HepG2 (cell line): ENCODE results near the gene ALG9. TPM values are rescaled to one million over a fixed set of nuclear protein-coding genes. Genes with fewer than 3 reads are reported as not detected.

ENCODE experiments used
- ELF3 ChIP-seq: IDR thresholded peaks from 2 replicates; pipeline ENCODE4 v1.6.1; 2016; ENCODE audit warnings: missing genetic modification reagents, missing compliant biosample characterization
- GABPA ChIP-seq, 2 experiments: IDR thresholded peaks; 2 replicates each; pipeline ENCODE4 v1.6.1; 2011 to 2016; ENCODE audit warnings: low read depth in 2 of 2, low read length in 1 of 2, missing biosample characterization in 1 of 2, missing genetic modification characterization in 1 of 2
- GFI1 ChIP-seq: sonication (generic); formaldehyde crosslinking; IDR thresholded peaks from 2 replicates; pipeline ENCODE4 v1.5.0; 2020; ENCODE audit warnings: missing genetic modification reagents, mild to moderate bottlenecking, borderline replicate concordance
- GZF1 ChIP-seq: sonication (generic); formaldehyde crosslinking; IDR thresholded peaks from 2 replicates; pipeline ENCODE4 v1.5.1; 2020; ENCODE audit warnings: mild to moderate bottlenecking, missing genetic modification reagents
- HOXA5 ChIP-seq: sonication (generic); formaldehyde crosslinking; IDR thresholded peaks from 2 replicates; pipeline ENCODE4 v1.4.0; 2020; ENCODE audit warnings: missing genetic modification reagents
- MAZ ChIP-seq, 2 experiments: sonication (generic) in 1 of 2; formaldehyde crosslinking in 1 of 2; IDR thresholded peaks; 2 replicates each; pipeline versions ENCODE4 v1.5.0 to v1.6.1; 2012 to 2020; ENCODE audit warnings: low read depth in 2 of 2, mild to moderate bottlenecking in 2 of 2, borderline replicate concordance in 1 of 2, improper control_type of control experiment in 1 of 2, low read length in 1 of 2, missing genetic modification reagents in 1 of 2, moderate library complexity in 1 of 2
- MTA3 ChIP-seq: sonication (generic); formaldehyde crosslinking; IDR thresholded peaks from 2 replicates; pipeline ENCODE4 v1.4.0; 2020; ENCODE audit warnings: missing genetic modification reagents
- NR2F6 ChIP-seq, 2 experiments: IDR thresholded peaks; 2 replicates each; pipeline ENCODE4 v1.6.1; 2016; ENCODE audit warnings: antibody characterized with exemption in 1 of 2, mild to moderate bottlenecking in 1 of 2
- POLR2A ChIP-seq, 2 experiments: IDR thresholded peaks; 2 replicates each; pipeline ENCODE4 v1.6.1; 2011; ENCODE audit warnings: low read depth in 2 of 2, low read length in 2 of 2, mild to moderate bottlenecking in 1 of 2, moderate library complexity in 1 of 2; ENCODE audit not compliant: insufficient read depth in 1 of 2
- SMAD3 ChIP-seq: sonication (generic); formaldehyde crosslinking; IDR thresholded peaks from 2 replicates; pipeline ENCODE4 v1.4.0; 2020; ENCODE audit warnings: missing genetic modification reagents
- SP4 ChIP-seq: sonication (generic); formaldehyde crosslinking; IDR thresholded peaks from 2 replicates; pipeline ENCODE4 v1.8.1; 2023; ENCODE audit warnings: mild to moderate bottlenecking, missing genetic modification reagents
- SRSF9 ChIP-seq: fragments of 200-400 bp; formaldehyde crosslinking; IDR thresholded peaks from 2 replicates; pipeline ENCODE4 v1.6.1; 2018; ENCODE audit warnings: borderline replicate concordance, mild to moderate bottlenecking, low read depth, low read length; ENCODE audit not compliant: insufficient read depth, poor library complexity, severe bottlenecking
- TCF12 ChIP-seq, 2 experiments: fragments of 450-650 bp in 1 of 2; sonication (generic) in 1 of 2; formaldehyde crosslinking in 1 of 2; IDR thresholded peaks; 2 replicates each; pipeline versions ENCODE4 v1.6.1 to v1.8.0; 2017 to 2022; ENCODE audit warnings: antibody characterized with exemption in 1 of 2, mild to moderate bottlenecking in 1 of 2, missing genetic modification reagents in 1 of 2, moderate library complexity in 1 of 2
- XBP1 ChIP-seq: sonication (generic); formaldehyde crosslinking; IDR thresholded peaks from 2 replicates; pipeline ENCODE4 v1.5.0; 2020; ENCODE audit warnings: missing genetic modification reagents
- ZBED4 ChIP-seq: sonication (generic); formaldehyde crosslinking; IDR thresholded peaks from 2 replicates; pipeline ENCODE4 v1.4.0; 2020; ENCODE audit warnings: missing genetic modification reagents, borderline replicate concordance
- ZBTB1 ChIP-seq: sonication (generic); formaldehyde crosslinking; IDR thresholded peaks from 2 replicates; pipeline ENCODE4 v1.4.0; 2020; ENCODE audit warnings: missing genetic modification reagents, borderline replicate concordance
- ZFX ChIP-seq: sonication (generic); formaldehyde crosslinking; IDR thresholded peaks from 2 replicates; pipeline ENCODE4 v1.4.0; 2020; ENCODE audit warnings: mild to moderate bottlenecking, low read depth, missing genetic modification reagents, moderate library complexity
- ZNF234 ChIP-seq: sonication (generic); formaldehyde crosslinking; conservative IDR thresholded peaks from 2 replicates; pipeline ENCODE4 v1.5.1; 2020; ENCODE audit warnings: mild to moderate bottlenecking, missing genetic modification reagents
- polyA plus RNA-seq, 8 experiments: library from polyadenylated mRNA; depleted of rRNA in 3 of 8; stranded (reverse) in 7 of 8; unstranded in 1 of 8; fragments of >200 nt; fragmentation: Illumina TruSeq in 4 of 8; extraction: Trizol in 4 of 8; gene quantifications; 2 replicates each; pipeline versions ENCODE4 v1.2.1 to v1.2.3, GENCODE V29; 2011 to 2016; ENCODE audit warnings: low read depth in 4 of 8, missing spikeins in 1 of 8, mixed read lengths in 1 of 8; ENCODE audit not compliant: insufficient read depth in 1 of 8
- total RNA-seq, 5 experiments: library from RNA; depleted of rRNA; stranded (reverse); fragments of >200 nt; fragmentation: Illumina TruSeq; extraction: Trizol; gene quantifications; 2 replicates each; pipeline ENCODE4 v1.2.3, GENCODE V29; 2016; ENCODE audit warnings: low read depth in 1 of 5
- TF ChIP-seq, protein P1 (sequence below): sonication (generic); formaldehyde crosslinking; IDR thresholded peaks from 2 replicates; pipeline ENCODE4 v1.5.1; 2020; ENCODE audit warnings: mild to moderate bottlenecking, missing genetic modification reagents, borderline replicate concordance

ALG9 gene
- total and polyA plus RNA-seq, 2 of the 13 experiments (the other 11 are each of a cell fraction or from before 2014, with no cell fraction given): 39.4 to 40.6 TPM

DNA sequence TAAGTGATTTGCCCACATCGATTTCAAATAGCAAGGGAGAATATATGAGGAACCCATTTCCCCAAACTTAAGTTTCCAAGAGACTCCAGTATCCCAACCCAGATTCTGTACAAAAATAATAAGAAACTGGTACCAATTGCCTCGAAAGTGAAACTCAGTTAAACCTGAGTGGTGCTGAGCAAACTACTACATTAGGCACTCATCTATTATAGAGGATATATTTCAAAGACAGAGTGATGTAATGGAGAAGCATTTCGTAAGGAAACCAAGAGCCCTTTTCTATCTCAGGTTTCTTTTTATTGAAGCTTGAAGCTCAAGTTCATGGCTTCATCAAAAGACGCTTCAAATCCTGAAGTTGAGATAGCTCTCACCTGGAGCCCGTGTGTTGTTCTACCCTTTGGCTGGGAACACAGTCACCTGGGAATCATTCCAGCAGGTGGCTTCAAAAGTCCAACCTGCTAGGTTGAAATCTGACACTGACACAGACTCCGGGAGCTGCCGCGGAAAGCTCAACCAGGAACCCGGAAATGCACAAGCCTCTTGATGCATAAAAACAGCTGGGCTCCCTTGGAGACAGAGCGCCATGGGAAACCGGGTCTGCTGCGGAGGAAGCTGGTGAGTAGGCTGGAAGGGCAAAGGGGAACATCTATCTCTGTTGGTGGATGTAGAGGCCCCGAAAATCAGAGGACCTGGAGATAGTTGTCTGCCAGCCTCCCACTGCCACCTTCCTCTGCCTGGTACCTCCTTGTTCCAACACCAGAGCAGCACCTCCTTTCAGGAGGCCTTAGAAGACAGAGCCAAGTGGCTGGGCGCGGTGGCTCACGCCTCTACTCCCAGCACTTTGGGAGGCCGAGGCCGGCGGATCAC lies 47.2 kb upstream of the ALG9 start, which contains the start of gene C11orf52 (continued):
- TF ChIP-seq MTA3: no peak
- TF ChIP-seq SRSF9: no peak
- TF ChIP-seq ZFX (CRISPR knock-in tag): peak; percentile 40; the same call in 1 of the 2 replicates
- 0 out of 2 replicates have a peak, but pooled peaks have one; percentile 19 for TF ChIP-seq SP4
- no peak; the same call in 1 of the 2 replicates for TF ChIP-seq ZBED4
- TF ChIP-seq GABPA (IDR thresholded peaks at IDR 0.05; ENCODE audit: low read depth, low read length): no peak
- peak; percentile 71 for TF ChIP-seq GABPA (CRISPR knock-in tag; IDR thresholded peaks at IDR 0.05; ENCODE audit: low read depth)
- no peak for TF ChIP-seq ZBTB1 (CRISPR knock-in tag)
- no peak for TF ChIP-seq XBP1 (CRISPR knock-in tag)
- TF ChIP-seq HOXA5 (CRISPR knock-in tag): no peak
- TF ChIP-seq POLR2A (IDR thresholded peaks at IDR 0.05; ENCODE audit: insufficient read depth in 1 of 2, low read depth in 2 of 2, low read length in 2 of 2): peak; percentile 46 to 54; a peak in 2 of 4 replicates
- 0 out of 2 replicates have a peak, but pooled peaks have one; percentile 33 for TF ChIP-seq SMAD3 (CRISPR knock-in tag)
- TF ChIP-seq MAZ (IDR thresholded peaks at IDR 0.05; ENCODE audit: borderline replicate concordance, low read depth, low read length): no peak
- no peak for TF ChIP-seq MAZ (CRISPR knock-in tag; IDR thresholded peaks at IDR 0.05; ENCODE audit: low read depth)
- peak; percentile 99 for TF ChIP-seq ELF3 (CRISPR knock-in tag)
- no peak for TF ChIP-seq ZNF234 (CRISPR knock-in tag)
- no peak for TF ChIP-seq NR2F6 (IDR thresholded peaks at IDR 0.05)
- no peak for TF ChIP-seq NR2F6 (CRISPR knock-in tag; IDR thresholded peaks at IDR 0.05)
- no peak for TF ChIP-seq TCF12 (IDR thresholded peaks at IDR 0.05)
- no peak for TF ChIP-seq TCF12 (CRISPR knock-in tag; IDR thresholded peaks at IDR 0.05)
- TF ChIP-seq GZF1: no peak
- TF ChIP-seq, protein P1, sequence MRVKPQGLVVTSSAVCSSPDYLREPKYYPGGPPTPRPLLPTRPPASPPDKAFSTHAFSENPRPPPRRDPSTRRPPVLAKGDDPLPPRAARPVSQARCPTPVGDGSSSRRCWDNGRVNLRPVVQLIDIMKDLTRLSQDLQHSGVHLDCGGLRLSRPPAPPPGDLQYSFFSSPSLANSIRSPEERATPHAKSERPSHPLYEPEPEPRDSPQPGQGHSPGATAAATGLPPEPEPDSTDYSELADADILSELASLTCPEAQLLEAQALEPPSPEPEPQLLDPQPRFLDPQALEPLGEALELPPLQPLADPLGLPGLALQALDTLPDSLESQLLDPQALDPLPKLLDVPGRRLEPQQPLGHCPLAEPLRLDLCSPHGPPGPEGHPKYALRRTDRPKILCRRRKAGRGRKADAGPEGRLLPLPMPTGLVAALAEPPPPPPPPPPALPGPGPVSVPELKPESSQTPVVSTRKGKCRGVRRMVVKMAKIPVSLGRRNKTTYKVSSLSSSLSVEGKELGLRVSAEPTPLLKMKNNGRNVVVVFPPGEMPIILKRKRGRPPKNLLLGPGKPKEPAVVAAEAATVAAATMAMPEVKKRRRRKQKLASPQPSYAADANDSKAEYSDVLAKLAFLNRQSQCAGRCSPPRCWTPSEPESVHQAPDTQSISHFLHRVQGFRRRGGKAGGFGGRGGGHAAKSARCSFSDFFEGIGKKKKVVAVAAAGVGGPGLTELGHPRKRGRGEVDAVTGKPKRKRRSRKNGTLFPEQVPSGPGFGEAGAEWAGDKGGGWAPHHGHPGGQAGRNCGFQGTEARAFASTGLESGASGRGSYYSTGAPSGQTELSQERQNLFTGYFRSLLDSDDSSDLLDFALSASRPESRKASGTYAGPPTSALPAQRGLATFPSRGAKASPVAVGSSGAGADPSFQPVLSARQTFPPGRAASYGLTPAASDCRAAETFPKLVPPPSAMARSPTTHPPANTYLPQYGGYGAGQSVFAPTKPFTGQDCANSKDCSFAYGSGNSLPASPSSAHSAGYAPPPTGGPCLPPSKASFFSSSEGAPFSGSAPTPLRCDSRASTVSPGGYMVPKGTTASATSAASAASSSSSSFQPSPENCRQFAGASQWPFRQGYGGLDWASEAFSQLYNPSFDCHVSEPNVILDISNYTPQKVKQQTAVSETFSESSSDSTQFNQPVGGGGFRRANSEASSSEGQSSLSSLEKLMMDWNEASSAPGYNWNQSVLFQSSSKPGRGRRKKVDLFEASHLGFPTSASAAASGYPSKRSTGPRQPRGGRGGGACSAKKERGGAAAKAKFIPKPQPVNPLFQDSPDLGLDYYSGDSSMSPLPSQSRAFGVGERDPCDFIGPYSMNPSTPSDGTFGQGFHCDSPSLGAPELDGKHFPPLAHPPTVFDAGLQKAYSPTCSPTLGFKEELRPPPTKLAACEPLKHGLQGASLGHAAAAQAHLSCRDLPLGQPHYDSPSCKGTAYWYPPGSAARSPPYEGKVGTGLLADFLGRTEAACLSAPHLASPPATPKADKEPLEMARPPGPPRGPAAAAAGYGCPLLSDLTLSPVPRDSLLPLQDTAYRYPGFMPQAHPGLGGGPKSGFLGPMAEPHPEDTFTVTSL (CRISPR knock-in tag): no peak
- no peak for TF ChIP-seq GFI1 (CRISPR knock-in tag)
